ENCODE results near the gene SLC44A2. TPM values are rescaled to one million over a fixed set of nuclear protein-coding genes. Genes with fewer than 3 reads are reported as not detected.

The SLC44A2 gene
- total RNA-seq, 1 donor from 2014 or later: 89.4 TPM

GRCh38 chr19:10654610-10655456 lies 29.5 kb downstream of the SLC44A2 start:
- Histone ChIP-seq H3K27me3 (no peaks in the 10 kb centered on the region), H3K4me3 (peak overlapping the region; percentile 67 to 91), H3K9me3 (no peaks in the 10 kb centered on the region), H3K4me1 (peaks cover 63% of the 10 kb centered on the region), H3K36me3 (no peaks in the 10 kb centered on the region), H3K27ac (peak overlapping the region; percentile 94)
- intact Hi-C loops (cut with DNase I): no loop called here
- TF ChIP-seq POLR2A (IDR thresholded peaks at IDR 0.05) (no peak), POLR2AphosphoS5 (IDR thresholded peaks at IDR 0.05; ENCODE audit: insufficient read depth in 1 of 2, low read depth in 1 of 2) (no peak), CTCF (IDR thresholded peaks at IDR 0.05) (no peak)
- no peak for DNase-seq (ENCODE audit: extremely low spot score in 2 of 2)

- TF ChIP-seq POLR2A (IDR thresholded peaks at IDR 0.05): no peak
- TF ChIP-seq POLR2AphosphoS5 (IDR thresholded peaks at IDR 0.05; ENCODE audit: insufficient read depth in 1 of 2, low read depth in 1 of 2): no peak
- TF ChIP-seq CTCF (IDR thresholded peaks at IDR 0.05): no peak
- Histone ChIP-seq H3K27ac (peak overlapping the region; percentile 94), H3K36me3 (no peaks in the 10 kb centered on the region), H3K9me3 (no peaks in the 10 kb centered on the region), H3K4me3 (peak overlapping the region; percentile 67 to 91), H3K4me1 (peaks cover 71% of the 10 kb centered on the region), H3K27me3 (no peaks in the 10 kb centered on the region)
- intact Hi-C loops (cut with DNase I): no loop called here
- no peak for DNase-seq (ENCODE audit: extremely low spot score in 2 of 2)
These were observed 30.3 kb downstream of the SLC44A2 start for GRCh38 chr19:10655457-10656312.

GRCh38 chr19:10660346-10660745 lies 35.0 kb downstream of the SLC44A2 start:
- Histone ChIP-seq H3K9me3 (no peaks in the 10 kb centered on the region), H3K36me3 (peaks cover 0 to 4% of the 10 kb centered on the region in 2 donors), H3K4me3 (no peak overlapping the region), H3K27ac (no peak overlapping the region), H3K27me3 (no peaks in the 10 kb centered on the region), H3K4me1 (peaks cover 85% of the 10 kb centered on the region)
- no peak for DNase-seq (ENCODE audit: extremely low spot score in 2 of 2)
- intact Hi-C loops (cut with DNase I): no loop called here
- TF ChIP-seq POLR2A (IDR thresholded peaks at IDR 0.05) (no peak), POLR2AphosphoS5 (IDR thresholded peaks at IDR 0.05; ENCODE audit: insufficient read depth in 1 of 2, low read depth in 1 of 2) (no peak), CTCF (IDR thresholded peaks at IDR 0.05) (no peak)

- Histone ChIP-seq H3K27me3 (no peaks in the 10 kb centered on the region), H3K9me3 (no peaks in the 10 kb centered on the region), H3K4me1 (peaks cover 80% of the 10 kb centered on the region), H3K4me3 (no peak overlapping the region), H3K27ac (no peak overlapping the region), H3K36me3 (peaks cover 0 to 4% of the 10 kb centered on the region in 2 donors)
- no peak for DNase-seq (ENCODE audit: extremely low spot score in 2 of 2)
- TF ChIP-seq CTCF (IDR thresholded peaks at IDR 0.05) (no peak), POLR2AphosphoS5 (IDR thresholded peaks at IDR 0.05; ENCODE audit: insufficient read depth in 1 of 2, low read depth in 1 of 2) (no peak), POLR2A (IDR thresholded peaks at IDR 0.05) (no peak)
- intact Hi-C loops (cut with DNase I): no loop called here
These were observed 36.6 kb downstream of the SLC44A2 start for GRCh38 chr19:10661946-10662345.
